BE2C (cell line): ENCODE data around the gene STK17B.

Experiments
- DNase-seq: peaks from one replicate; pipeline ENCODE4 v3.0.0-alpha.2; 2020
- H3K27me3 ChIP-seq: fragments of 250-450 bp; sonication (Bioruptor Pico); 2 replicates; pipeline ENCODE4 v1.5.1; 2020; ENCODE audit warnings: mild to moderate bottlenecking
- H3K36me3 ChIP-seq: fragments of 250-450 bp; sonication (Bioruptor Pico); 2 replicates; pipeline ENCODE4 v1.5.1; 2020; ENCODE audit warnings: mild to moderate bottlenecking
- H3K4me1 ChIP-seq: fragments of 250-450 bp; sonication (Bioruptor Pico); 2 replicates; pipeline ENCODE4 v1.5.1; 2020
- H3K4me3 ChIP-seq: 2 replicates; pipeline ENCODE4 v1.5.1; 2011; ENCODE audit warnings: low read depth, low read length
- H3K9me3 ChIP-seq: fragments of 250-450 bp; sonication (Bioruptor Pico); 2 replicates; pipeline ENCODE4 v1.5.1; 2020
- TF ChIP-seq, protein P1 (sequence below): IDR thresholded peaks from 2 replicates; pipeline ENCODE4 v1.5.1; 2012; ENCODE audit warnings: mild to moderate bottlenecking, low read depth, low read length

The STK17B gene

DNA sequence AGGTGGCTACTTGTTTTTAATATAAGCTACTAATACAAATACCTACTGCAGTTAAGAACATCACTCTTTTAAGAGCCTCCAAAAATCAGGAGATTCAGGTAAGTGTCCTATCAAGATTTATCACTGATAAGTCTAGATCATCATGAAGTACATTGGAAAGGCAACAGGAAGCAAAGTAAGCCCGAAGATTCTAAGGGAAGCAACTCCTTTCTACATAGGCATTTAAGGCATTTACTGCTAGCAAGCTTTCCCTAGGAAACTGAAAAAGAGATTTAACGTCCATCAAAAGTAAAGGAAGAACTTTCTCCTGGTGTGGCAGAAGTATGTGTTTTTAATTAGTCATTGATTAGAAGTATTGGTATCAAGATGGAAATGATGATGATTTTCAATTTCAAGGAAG lies 3.7 kb downstream of the STK17B start:
- Histone ChIP-seq H3K27me3 (no peaks in the 10 kb centered on the region), H3K36me3 (peaks cover 5% of the 10 kb centered on the region), H3K4me1 (peaks cover 3% of the 10 kb centered on the region), H3K9me3 (no peaks in the 10 kb centered on the region), H3K4me3 (0 out of 2 replicates have a peak overlapping the region, but pooled peaks have one; percentile 2)
- DNase-seq = no peak
- TF ChIP-seq, protein P1, sequence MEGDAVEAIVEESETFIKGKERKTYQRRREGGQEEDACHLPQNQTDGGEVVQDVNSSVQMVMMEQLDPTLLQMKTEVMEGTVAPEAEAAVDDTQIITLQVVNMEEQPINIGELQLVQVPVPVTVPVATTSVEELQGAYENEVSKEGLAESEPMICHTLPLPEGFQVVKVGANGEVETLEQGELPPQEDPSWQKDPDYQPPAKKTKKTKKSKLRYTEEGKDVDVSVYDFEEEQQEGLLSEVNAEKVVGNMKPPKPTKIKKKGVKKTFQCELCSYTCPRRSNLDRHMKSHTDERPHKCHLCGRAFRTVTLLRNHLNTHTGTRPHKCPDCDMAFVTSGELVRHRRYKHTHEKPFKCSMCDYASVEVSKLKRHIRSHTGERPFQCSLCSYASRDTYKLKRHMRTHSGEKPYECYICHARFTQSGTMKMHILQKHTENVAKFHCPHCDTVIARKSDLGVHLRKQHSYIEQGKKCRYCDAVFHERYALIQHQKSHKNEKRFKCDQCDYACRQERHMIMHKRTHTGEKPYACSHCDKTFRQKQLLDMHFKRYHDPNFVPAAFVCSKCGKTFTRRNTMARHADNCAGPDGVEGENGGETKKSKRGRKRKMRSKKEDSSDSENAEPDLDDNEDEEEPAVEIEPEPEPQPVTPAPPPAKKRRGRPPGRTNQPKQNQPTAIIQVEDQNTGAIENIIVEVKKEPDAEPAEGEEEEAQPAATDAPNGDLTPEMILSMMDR = no peak

DNA sequence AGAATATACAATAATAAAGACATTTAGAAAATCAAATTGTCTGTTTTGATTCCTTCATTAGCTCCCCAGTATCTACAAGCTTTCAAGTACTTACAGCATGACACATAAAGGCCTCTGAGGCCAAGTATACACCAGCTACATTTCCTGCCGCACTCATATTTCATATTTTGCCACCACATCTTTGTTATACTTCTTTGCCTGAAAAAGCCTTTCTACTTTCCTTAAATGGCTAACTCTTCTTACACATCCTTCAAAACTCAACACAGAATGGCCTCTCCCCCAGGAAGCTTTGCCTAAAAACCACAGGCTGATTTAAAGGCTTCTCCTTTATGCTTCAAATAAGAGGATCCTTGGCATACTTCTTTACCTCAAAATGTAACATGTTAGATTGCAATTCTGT lies 4.5 kb downstream of the STK17B start:
- no peak for DNase-seq
- no peaks in the 10 kb centered on the region for H3K9me3 ChIP-seq
- no peak overlapping the region for H3K4me3 ChIP-seq
- H3K36me3 ChIP-seq = peaks cover 9% of the 10 kb centered on the region
- no peaks in the 10 kb centered on the region for H3K27me3 ChIP-seq
- TF ChIP-seq, protein P1 = no peak
- H3K4me1 ChIP-seq = peaks cover 3% of the 10 kb centered on the region

DNA sequence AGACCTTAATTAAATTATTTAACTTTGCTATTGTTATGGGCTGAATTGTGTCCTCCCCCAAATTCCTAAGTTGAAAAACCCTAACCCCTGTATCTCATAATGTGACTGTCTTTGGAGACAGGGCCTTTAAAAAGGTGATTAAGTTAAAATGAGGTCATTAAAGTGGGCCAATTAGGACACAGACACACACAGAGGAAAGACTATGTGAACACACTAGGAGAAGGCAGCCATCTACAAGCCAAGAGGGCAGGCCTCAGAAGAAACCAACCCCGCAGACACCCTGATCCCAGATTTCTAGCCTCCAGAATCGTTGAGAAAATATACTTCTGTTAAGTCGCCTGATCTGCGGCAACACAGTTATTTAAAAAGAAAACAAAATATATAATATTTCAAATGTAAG lies 6.4 kb downstream of the STK17B start:
- H3K36me3 ChIP-seq = peaks cover 11% of the 10 kb centered on the region
- no peak overlapping the region for H3K4me3 ChIP-seq
- H3K27me3 ChIP-seq = no peaks in the 10 kb centered on the region
- TF ChIP-seq, protein P1 = no peak
- H3K4me1 ChIP-seq = peaks cover 3% of the 10 kb centered on the region
- no peaks in the 10 kb centered on the region for H3K9me3 ChIP-seq
- DNase-seq = no peak

DNA sequence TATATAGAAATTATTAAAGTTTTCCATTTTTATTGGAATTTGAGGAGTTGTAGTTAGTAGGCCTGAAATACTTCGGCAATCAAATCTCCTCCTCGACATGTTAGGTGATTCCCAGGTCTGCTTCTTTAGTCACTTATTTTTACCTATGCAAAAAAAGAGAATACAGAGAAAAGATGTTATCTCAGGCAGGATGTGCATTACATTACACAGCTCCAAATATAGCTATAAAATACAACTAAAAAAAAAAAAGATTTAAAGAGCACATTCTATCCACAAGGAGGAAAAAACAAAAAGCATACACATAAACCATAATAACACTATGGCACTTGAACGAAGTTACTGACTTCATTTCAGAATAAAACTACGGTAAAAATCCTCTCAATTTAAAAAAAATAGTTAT lies 8.1 kb downstream of the STK17B start:
- DNase-seq = no peak
- Histone ChIP-seq H3K9me3 (no peaks in the 10 kb centered on the region), H3K27me3 (no peaks in the 10 kb centered on the region), H3K36me3 (peaks cover 12% of the 10 kb centered on the region), H3K4me1 (peaks cover 3% of the 10 kb centered on the region), H3K4me3 (no peak overlapping the region)
- TF ChIP-seq, protein P1 = no peak

DNA sequence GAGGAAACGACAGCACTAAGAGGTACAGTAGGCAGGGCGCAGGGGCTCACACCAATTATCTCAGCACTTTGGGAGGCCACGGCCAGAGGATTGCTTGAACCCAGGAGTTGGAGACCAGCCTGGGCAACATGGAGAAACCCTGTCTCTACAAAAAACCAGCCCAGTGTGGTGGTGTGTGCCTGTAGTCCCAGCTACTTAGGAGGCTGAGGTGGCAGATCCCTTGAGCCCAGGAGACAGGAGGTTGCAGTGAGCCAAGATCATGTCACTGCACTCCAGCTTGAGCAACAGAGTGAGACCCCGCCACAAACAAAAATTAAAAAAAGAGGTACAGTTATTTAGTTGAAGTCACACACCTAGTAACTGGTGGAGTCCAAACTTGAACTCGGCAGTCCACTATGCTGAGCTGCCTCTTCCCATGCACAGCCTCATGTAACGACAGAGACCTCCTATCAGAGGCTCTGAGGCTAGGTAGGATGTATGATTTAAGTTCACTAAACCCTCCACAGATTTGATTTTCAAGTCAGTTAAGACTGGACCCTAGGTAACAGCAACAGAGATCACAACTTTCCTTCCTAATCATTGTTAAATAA lies 8.7 kb downstream of the STK17B start:
- peaks cover 3% of the 10 kb centered on the region for H3K4me1 ChIP-seq
- DNase-seq = no peak
- H3K4me3 ChIP-seq = no peak overlapping the region
- no peaks in the 10 kb centered on the region for H3K27me3 ChIP-seq
- H3K36me3 ChIP-seq = peaks cover 12% of the 10 kb centered on the region
- TF ChIP-seq, protein P1 = no peak
- no peaks in the 10 kb centered on the region for H3K9me3 ChIP-seq

DNA sequence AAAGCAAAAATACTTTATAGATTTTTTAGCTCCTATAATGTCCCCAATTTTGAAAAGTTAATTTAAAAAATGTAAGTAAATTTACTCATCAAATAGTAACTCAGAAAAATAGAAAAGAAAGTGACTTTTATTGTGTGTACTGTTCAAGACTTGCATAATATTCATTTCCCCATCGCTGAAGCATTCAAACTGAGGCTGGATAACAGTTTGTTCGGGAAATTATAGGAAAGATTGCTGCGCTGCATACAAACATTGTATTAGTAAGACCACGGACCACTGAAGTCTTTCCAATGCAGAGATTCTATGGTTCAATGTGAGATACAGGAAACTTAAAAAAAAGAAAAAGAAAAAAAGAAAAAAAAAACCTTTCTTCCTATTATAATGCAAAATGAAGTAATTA lies 10.4 kb downstream of the STK17B start:
- H3K27me3 ChIP-seq = no peaks in the 10 kb centered on the region
- H3K4me3 ChIP-seq = no peak overlapping the region
- no peak for DNase-seq
- TF ChIP-seq, protein P1 = no peak
- H3K4me1 ChIP-seq = no peaks in the 10 kb centered on the region; the same call in 1 of the 2 replicates
- peaks cover 15% of the 10 kb centered on the region for H3K36me3 ChIP-seq
- no peaks in the 10 kb centered on the region for H3K9me3 ChIP-seq
